Measurements from ENCODE around the gene FBXW11.

DNA sequence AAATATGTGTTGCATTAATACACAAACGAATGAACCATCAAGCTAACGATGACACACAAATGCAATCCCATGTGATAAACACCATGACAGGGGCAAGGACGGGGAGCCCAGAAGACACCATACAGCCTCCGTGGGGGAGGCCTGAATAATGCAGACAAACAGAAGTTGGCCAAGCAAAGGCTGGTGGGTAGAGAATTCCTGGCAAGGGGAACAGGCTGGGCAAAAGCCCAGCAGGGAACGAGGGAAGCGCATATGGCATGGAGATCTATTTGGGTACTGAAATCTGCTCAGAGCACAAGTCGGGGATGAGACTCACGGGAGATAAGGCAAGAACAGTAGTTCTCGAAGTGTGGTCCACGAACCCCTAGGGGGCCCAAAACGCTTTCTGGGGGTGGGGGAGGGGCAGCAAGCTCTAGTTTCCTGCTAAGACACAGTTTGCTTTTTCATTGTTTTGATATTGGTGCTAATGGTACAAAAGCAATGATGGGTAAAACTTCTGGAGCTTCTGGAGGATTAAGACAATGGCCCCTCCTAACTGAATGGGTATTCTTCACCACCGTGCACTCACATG is 42.9 kb upstream of the FBXW11 start:
- TF ChIP-seq POLR2A (IDR thresholded peaks at IDR 0.05; ENCODE audit: low read length) (no peak), GATA1 (IDR thresholded peaks at IDR 0.05; ENCODE audit: low read depth, low read length) (no peak)

Data from erythroblast (primary cell).